ENCODE results near the gene MRPL19.
"Not testable (repeated sequence)": the region's sequence is repeated elsewhere in the genome, so short reads cannot be mapped to it uniquely, and the experiment has no call there.

The MRPL19 gene

GRCh38 chr2:75675908-75676307, 29.3 kb downstream of the MRPL19 start:
- no peak for DNase-seq

DNA sequence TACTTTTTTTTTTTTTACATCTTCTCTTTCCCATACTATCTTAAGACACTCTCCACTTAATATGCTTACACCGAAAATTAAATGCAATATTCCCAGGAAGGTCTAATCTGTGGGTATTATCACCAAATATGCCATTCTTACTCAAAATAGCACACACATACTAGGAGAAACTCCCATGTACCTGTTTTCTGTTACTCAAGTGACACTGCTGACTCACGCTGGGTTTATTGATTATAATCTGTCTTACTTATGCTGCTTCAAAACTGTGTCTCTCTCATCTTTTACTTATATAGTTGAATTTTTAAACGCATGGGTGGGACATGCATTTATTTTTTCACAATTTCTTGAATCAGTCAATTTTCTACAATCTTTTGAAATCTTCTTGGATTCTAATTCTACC, 29.9 kb downstream of the MRPL19 start:
- DNase-seq: no peak

DNA sequence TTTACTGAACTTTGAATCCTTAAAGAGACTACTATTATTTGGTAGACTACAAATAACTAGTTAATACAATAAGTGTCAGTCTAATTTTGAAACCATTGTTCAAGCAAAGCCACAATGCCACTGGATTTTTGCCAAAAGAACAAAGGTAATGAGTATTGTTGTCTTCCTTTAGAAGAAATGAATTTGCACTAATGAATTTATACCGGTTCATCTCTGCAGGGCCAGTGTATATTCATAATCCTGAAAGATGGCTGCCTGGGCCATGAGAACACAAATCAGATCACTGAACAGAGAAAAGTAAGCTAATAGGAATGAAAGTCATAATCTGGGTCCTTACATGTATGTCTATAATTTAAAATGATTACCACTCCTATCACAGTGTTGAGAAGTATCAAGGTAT, 33.0 kb downstream of the MRPL19 start:
- no peak for DNase-seq

GRCh38 chr2:75680402-75680801, 33.8 kb downstream of the MRPL19 start:
- DNase-seq: no peak

GRCh38 chr2:75683430-75683829, 36.8 kb downstream of the MRPL19 start:
- not testable (repeated sequence) for DNase-seq

GRCh38 chr2:75688196-75688595, 41.6 kb downstream of the MRPL19 start:
- DNase-seq: no peak

GRCh38 chr2:75698918-75699317, 52.3 kb downstream of the MRPL19 start:
- DNase-seq: no peak

- no peak for DNase-seq
Measured at GRCh38 chr2:75702593-75702992, 56.0 kb downstream of the MRPL19 start.

DNA sequence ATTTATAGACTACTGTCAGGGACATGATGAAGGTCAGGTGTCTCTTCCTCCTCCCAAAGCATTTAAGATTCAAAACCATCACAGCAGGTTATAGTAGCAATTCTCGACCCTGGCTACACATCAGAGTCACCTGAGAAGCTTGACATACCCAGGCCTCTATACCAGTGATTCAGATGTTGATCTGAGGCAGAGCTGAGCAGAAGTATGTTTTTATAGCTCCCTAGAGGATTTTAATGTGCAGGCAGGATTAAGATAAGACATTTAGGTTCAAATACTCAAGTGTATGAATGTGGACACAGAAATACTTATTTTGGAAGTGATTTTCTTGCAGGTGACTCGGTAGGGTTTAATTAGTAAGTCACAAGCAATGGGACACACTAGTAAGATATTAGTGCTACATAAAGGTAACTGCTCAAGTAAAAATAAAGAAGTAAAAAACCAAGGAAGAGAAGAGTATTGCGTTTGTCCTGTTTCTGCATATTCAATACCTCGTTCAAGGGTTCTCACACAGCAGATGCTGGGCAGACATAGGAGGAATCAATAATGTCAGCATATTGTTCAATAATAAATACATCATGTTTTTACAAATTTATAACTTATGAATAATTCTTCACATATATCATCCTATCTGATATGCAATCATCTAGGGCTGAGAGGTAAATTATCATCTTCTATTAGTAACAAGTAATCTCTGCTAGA, 57.2 kb downstream of the MRPL19 start:
- no peak for DNase-seq

DNA sequence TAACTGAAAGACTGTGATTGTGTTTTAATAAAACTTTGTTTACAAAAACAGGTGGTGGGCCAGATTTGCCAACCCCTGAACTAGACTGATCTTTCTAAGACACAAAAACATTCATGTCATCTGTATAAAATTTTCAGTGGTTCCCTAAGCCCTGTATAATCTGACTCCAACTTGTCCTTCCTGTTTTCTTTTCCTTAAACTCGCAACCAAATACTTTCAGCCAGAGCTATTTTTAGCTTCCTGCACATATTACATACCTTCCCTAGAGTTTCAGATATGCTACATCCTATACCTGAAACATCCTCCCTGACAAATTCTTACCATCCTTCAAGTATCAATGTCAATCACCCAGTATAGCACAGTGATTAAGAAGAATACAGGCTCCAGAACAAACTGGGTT, 59.3 kb downstream of the MRPL19 start:
- DNase-seq: no peak

- DNase-seq: no peak
Measured at GRCh38 chr2:75707901-75708300, 61.3 kb downstream of the MRPL19 start.

DNA sequence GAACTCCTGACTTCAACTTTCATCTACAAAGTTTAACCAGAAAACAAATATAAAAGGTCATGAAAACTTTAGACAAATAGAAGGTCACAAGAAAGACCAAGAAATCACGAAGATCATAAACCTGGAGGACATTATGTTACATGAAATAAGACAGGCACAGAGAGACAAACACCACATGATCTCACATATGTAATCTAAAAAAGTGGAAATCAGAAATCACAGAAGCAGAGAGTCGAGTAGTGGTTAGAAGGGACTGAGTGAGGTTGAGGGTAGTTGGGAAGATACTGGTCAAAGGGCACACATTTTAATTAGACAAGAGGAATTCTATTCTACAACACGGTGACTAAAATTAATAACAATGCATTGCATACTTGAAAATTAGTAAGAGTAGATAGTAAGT, 62.7 kb downstream of the MRPL19 start:
- DNase-seq: no peak

DNA sequence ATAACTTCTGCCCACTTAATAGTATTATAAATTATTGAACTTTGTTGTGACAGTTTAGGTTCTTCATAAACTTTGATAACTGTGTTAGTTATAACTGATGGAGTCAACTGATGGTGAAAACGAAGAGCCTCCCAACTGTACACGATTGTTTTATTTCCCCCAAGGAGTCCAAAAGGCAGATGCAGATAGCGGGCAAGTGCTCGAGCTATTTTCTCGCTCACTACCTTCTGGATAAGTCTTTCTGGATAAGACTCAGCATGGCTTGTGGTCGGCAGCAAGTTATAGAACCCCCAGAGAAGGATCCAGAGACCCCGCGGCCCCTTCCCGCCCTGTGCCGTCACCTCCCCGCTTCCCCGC, 63.6 kb downstream of the MRPL19 start:
- no peak for DNase-seq

GRCh38 chr2:75710577-75711253, 64.1 kb downstream of the MRPL19 start, which contains the start of gene GCFC2:
Gene GCFC2 (minus strand): TSS chr2:75710915. CDS start chr2:75710855, 60 bp downstream.
- peak; percentile 80 for DNase-seq

DNA sequence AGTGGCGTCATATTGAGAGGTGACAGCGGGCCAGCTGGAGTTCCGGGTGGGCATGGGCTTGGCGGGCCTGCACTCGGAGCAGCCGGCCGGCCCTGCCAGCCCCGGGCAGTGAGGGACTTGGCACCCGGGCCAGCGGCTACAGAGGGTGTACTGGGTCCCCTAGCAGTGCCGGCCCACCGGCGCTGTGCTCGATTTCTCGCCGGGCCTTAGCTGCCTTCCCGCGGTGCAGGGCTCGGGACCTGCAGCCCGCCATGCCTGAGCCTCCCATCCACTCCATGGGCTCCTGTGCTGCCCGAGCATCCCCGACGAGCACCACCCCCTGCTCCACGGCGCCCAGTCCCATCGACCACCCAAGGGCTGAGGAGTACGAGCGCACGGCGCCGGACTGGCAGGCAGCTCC, 65.0 kb downstream of the MRPL19 start:
- not testable (repeated sequence) for DNase-seq

DNA sequence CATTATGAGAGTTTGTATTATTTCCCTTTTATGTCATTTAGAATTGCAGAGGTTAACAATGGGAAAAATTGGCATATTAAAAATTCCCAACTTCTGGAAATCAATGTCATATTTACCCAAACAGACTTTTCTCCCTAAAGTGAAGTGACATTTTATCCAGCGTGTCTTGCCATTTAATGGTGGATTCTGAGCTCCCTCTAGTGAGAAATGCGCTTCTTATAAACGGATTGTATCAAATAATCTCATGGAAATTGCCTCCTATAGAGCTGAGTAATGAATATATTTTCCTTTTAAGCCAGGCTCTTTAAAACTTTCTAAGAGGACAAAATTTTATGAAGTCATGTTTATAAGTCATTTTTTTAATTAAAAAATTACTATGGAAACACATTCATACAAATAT, 69.8 kb downstream of the MRPL19 start:
- peak; percentile 43 for DNase-seq

- no peak for DNase-seq
Measured at GRCh38 chr2:75719616-75720015, 73.0 kb downstream of the MRPL19 start.

- DNase-seq: no peak
Measured at GRCh38 chr2:75720525-75720924, 73.9 kb downstream of the MRPL19 start.

GRCh38 chr2:75722687-75723086, 76.1 kb downstream of the MRPL19 start:
- DNase-seq: no peak

GRCh38 chr2:75728614-75729419, 82.2 kb downstream of the MRPL19 start:
- DNase-seq: no peak

- DNase-seq: peak; percentile 39
Measured at GRCh38 chr2:75729861-75730260, 83.3 kb downstream of the MRPL19 start.

- DNase-seq: no peak
Measured at GRCh38 chr2:75736276-75736675, 89.7 kb downstream of the MRPL19 start.

GRCh38 chr2:75737961-75738360, 91.4 kb downstream of the MRPL19 start:
- no peak for DNase-seq
